NT2/D1 (cell line): ENCODE data around the gene NSMF.

Source experiments
- SUZ12 ChIP-seq: IDR thresholded peaks from 2 replicates; pipeline ENCODE4 v1.6.1; 2011; ENCODE audit not compliant: insufficient read length, insufficient read depth; ENCODE audit errors: extremely low read depth
- YY1 ChIP-seq: IDR thresholded peaks from 2 replicates; pipeline ENCODE4 v1.6.1; 2011; ENCODE audit not compliant: insufficient read length, insufficient read depth
- ZNF274 ChIP-seq: IDR thresholded peaks from 2 replicates; pipeline ENCODE4 v1.6.1; 2011; ENCODE audit warnings: mild to moderate bottlenecking, low read depth, low read length

DNA sequence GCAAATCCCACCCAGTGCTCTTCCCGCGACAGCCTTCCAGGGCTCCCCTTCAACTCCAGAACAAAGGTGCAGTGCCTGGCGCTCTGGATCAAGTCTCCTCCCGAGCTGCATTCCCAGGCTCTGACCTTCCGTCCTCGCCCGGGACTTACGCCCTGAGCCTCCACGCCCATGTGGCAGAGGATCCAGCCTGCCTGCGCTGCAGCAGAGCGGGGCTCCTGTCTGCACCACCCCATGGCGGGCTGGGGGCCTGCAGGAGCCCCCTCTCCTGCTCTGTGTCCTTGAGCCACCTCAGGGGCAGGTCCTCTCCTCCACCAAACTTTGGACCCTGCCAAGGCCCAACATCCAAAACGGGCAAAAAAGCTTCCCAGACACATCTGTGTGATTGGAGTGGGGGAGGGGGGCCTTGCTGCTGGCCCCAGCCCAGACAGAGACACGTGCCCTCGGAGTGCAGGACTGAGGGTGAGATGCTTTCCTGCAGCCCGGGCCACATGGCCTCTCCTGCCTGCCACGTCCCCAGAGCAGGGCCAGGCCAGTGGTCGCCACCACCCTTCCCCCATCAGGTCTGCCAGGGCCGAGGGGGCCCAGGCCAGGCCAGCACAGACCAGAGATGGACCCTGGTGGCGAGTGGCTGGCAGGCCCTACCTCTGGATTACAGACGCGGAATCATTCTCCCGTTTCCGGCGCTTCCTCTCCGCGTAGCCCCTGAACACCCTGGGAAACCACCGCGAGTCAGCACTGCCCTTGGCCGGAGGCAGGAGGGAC lies 4.4 kb downstream of the NSMF start:
- TF ChIP-seq ZNF274 (no peak), YY1 (no peak), SUZ12 (no peak)
